Stimulated activated CD8-positive, alpha-beta memory T cell treated with anti-CD3 and anti-CD28 coated beads, Interleukin-2, amount 100 ng/mL, for 48 hours (primary cell): ENCODE results near the gene FCGR2B.
"Not testable (repeated sequence)": the region's sequence is repeated elsewhere in the genome, so short reads cannot be mapped to it uniquely, and the experiment has no call there.

Experiments
- DNase-seq, 2 donors: peaks; one replicate each; pipeline ENCODE4 v3.0.0-alpha.2; 2020; ENCODE audit warnings: low read depth in 2 of 2

Gene FCGR2B

GRCh38 chr1:161705537-161705936 lies 42.6 kb downstream of the FCGR2B start:
- no peak for DNase-seq

GRCh38 chr1:161706113-161706481 lies 43.2 kb downstream of the FCGR2B start:
- no peak for DNase-seq

DNA sequence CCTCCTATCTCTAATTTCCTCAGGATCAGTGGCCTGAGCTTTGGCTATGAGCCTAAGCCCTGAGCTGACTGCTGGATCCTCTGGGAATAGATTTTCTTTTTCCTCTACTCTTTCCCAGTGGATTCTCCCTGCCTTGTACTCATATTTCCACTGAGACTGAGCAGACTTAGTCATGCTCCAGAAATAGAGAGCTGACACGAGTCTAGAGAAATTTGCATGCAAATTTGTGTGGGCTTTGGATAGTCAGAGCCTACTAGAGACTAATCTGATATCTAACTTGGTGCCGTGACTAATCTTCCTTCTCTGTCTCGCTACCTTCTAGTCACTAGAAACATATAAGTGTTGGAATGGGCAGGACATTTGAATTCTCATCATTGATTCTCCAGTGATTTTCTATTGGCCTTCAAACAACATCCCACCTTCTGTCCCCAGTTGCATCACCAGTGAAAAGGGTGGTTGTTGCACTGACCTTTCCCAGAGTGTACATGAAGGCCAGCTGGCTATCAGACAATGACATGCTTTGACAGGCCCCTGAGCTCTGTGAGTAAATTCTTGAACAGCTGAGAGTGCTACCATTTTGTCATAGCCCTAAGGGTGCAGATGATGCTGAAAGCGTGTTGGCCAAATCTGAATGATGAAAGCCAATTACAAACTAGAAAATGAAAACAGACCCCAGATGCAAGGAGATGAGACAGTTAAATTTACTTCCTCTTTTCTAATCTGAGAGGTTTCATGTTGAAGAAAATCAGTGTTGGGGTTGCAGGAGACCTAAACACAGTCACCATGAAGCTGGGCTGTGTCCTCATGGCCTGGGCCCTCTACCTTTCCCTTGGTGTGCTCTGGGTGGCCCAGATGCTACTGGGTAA lies 43.8 kb downstream of the FCGR2B start, which contains the start of gene FCRLA:
Gene FCRLA, plus strand, starts transcription at position 748 of the 866 bp plus-strand sequence. Its CDS starts 36 bp downstream, at position 784.
- DNase-seq: no peak

DNA sequence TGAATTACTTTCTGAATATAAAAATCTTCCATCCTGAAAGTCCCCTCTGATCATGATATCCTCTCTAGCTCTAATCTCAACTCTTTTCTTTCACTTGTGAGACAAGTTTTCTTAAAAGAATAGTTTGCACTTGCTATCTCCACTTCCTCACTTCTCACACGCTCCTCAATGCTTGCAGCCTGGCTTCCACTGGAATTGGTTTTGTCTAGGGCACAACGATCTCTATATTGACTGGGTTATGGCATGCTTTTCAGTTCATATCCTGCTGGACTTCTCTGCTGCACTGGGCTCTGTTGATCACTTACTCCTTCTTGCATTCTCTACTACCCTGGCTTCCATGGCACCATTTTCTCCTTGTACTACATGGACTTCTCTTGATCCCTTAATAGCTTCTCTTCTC lies 44.6 kb downstream of the FCGR2B start:
- DNase-seq: no peak

- no peak for DNase-seq
Measured at GRCh38 chr1:161709373-161709772, 46.4 kb downstream of the FCGR2B start.

DNA sequence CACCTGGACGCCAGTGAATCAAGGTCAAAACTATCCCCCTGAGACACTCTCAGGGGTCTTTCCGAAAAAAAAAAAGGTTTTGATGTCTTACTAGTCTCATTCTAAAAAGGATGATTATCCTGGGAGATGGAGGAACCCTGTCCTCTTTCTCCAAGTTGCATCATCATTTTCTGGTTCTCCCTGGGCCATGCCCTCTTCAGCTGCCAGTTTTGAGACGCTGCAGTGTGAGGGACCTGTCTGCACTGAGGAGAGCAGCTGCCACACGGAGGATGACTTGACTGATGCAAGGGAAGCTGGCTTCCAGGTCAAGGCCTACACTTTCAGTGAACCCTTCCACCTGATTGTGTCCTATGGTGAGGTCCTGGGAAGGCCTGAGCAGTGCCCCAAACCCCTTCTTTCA lies 47.6 kb downstream of the FCGR2B start:
- DNase-seq: no peak

DNA sequence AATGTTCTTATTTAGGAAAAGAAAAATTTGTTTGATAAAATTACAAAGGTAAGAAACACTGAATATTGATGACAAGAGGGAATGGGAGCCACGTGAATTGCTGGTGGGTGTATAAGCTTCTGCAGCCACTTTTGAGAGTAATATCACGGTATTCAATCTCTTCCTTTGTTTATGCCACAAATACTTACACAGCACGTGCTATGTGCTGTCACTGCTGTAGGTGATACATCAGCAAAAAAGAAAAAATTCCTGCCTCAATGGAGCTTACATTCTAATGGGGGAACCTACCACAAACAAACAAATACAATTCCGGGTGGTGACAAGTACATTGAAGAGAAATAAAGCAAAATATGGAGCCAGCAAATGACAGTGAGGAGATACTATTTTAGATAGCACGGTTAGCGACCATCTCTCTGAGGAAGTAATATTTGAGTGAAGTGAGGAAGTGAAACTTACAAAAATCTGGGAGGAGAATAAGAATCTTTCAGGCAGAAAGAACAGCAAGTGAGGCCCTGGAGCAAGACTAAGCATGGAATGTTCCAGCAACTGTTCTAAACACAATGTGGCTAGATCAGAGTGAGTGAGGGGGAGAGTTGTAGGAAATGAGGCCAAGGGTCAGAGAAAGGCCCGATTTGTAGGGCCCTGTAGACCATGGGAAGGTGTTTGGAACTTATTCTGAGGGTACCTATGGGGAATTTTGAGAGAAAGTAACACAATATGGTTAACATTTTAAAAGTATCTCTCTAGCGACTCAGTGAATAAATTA lies 55.8 kb downstream of the FCGR2B start:
- DNase-seq: no peak

DNA sequence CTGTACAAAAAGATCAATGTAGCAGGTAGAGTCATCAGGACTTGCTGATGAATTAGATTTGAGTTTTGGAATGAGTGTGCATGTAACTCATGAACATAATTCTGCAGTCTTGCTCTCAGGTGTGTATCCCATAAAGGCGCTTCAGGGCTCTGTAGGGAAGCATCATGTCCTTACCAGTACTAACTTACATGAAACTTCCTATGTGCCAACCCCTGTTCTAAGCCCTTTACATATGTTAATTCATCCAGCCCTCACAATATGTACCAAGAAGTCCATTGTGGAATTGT lies 56.3 kb downstream of the FCGR2B start:
- DNase-seq: no peak

- no peak for DNase-seq
Measured at GRCh38 chr1:161720422-161720821, 57.5 kb downstream of the FCGR2B start.

GRCh38 chr1:161720956-161721737 lies 58.2 kb downstream of the FCGR2B start, which contains the start of gene FCRLB:
Gene FCRLB, plus strand, starts transcription at chr1:161721544. Its CDS starts 1,129 bp downstream, at chr1:161722673.
- DNase-seq: no peak

DNA sequence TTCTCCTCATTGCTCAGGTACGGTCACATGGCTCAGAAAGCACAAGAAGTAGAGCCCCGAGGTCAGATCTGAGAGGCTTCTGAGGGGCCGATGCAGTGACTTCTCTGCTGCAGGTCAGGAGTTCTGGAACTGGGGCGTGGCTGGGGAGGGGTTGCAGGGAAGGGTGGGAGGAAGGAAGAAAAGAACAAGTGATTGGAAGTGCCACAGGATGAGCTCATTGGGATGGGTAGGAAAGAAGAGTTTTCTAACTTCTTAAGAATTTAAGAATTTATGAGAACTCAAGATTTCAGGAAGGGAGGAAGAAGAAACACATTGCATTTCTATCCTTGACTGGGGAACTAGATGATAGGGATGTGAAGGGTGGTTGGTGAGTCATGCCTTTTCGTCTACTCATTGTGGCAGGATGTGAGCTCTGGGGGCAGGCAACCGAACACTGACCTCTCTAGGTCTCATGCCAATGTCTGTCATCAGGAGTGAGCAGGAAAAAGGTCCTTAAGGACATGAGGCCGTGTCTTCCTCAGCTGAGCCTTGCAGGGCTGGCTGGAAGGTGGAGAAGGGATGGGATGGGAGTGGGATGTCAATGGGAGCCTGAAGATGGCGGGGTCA lies 58.9 kb downstream of the FCGR2B start:
- DNase-seq: no peak

- DNase-seq: no peak
Measured at GRCh38 chr1:161722406-161722805, 59.5 kb downstream of the FCGR2B start.

DNA sequence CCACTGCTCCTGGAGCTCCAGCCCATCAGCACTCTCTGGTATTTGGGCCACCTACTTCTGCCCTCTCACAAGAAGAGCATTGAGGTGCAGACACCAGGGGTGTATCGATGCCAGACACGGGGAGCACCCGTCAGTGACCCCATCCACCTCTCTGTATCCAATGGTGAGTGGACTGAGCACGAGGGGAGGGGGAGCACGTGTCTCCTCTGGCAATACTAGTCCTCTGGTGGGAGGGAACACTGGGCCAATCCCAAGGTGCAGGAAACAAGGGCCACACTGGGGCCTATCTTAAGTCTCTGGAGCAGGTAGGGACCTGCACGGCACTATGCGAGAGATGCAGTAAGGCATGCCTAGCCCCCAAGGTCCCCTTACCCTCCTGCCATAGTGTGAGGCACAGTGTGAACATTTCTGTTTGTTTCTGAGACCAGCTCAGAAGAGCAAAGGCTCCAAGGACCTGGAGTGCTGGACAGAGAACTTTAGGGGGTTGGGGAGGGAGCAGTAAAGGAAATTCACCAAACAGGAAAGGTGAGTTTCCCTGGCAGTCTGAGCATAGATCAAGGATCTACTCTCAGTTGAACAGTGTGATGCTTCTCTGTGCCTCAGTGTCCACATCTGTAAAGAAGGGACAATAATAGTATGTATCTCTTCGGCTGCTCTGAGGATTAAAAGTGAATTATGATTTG lies 60.7 kb downstream of the FCGR2B start:
- no peak for DNase-seq

GRCh38 chr1:161725258-161725907 lies 62.4 kb downstream of the FCGR2B start:
- DNase-seq: not testable (repeated sequence)

DNA sequence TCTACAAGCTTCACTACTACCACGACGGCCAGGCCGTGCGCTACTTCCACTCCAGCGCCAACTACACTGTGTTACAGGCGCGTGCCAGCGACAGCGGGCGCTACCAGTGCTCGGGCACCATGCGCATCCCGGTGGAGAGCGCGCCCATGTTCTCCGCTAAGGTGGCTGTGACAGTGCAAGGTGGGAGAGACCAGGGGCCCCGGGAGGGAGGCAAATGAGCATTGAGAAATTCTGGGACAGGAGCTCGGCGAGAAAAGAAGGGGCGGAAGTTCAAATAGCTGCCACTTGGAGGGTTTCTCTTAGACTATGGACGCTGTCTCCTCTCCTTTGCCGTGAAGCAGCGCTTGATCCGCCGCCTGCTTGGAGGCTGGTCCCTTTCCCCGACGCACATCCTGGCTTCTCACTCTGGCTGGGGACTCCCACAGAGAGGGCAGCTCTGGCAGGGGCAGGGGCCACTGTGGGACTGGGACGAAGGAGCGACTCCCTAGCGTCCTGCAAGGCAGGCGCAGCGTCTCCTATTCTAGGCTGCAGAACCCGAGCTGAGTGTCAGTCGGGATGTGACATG lies 63.0 kb downstream of the FCGR2B start:
- peak in 1 of 2 donors; percentile 16 for DNase-seq

GRCh38 chr1:161726473-161727255 lies 63.7 kb downstream of the FCGR2B start:
- peak; percentile 42 to 45 for DNase-seq

- no peak for DNase-seq
Measured at GRCh38 chr1:161727256-161727924, 64.4 kb downstream of the FCGR2B start.
